HFF-Myc (cell line): ENCODE measurements around the gene JAML.

ENCODE experiments used
- DNase-seq: peaks from one replicate; pipeline ENCODE4 v3.0.0-alpha.2; 2011; ENCODE audit warnings: low read depth; ENCODE audit errors: extremely low read depth
- H3K4me3 ChIP-seq: replicated peaks from 2 replicates; pipeline ENCODE4 v1.5.1; 2011; ENCODE audit warnings: low read depth, mild to moderate bottlenecking, control low read depth, low read length
- TF ChIP-seq, protein P1 (sequence below): IDR thresholded peaks from 2 replicates; pipeline ENCODE4 v1.5.1; 2012; ENCODE audit warnings: mild to moderate bottlenecking, low read depth, low read length, control low read depth; ENCODE audit errors: missing control alignments

The JAML gene

DNA sequence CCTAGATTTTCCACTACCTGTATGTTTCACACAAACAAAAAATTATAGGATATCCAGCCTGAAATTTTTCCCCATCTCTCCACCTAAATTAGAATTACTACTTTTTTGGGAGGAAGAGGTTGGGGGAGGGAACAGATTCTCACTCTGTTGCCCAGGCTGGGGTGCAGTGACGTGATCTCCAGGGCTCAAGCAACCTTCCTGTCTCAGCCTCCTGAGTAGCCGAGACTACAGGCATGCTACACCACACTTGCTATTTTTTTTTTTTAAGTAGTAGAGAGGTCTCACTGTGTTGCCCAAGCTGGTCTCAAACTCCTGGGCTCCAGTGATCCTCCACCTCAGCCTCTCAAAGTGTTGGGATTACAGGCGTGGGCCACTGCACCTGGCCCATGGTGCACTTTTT, 9.5 kb downstream of the JAML start:
- TF ChIP-seq, protein P1, sequence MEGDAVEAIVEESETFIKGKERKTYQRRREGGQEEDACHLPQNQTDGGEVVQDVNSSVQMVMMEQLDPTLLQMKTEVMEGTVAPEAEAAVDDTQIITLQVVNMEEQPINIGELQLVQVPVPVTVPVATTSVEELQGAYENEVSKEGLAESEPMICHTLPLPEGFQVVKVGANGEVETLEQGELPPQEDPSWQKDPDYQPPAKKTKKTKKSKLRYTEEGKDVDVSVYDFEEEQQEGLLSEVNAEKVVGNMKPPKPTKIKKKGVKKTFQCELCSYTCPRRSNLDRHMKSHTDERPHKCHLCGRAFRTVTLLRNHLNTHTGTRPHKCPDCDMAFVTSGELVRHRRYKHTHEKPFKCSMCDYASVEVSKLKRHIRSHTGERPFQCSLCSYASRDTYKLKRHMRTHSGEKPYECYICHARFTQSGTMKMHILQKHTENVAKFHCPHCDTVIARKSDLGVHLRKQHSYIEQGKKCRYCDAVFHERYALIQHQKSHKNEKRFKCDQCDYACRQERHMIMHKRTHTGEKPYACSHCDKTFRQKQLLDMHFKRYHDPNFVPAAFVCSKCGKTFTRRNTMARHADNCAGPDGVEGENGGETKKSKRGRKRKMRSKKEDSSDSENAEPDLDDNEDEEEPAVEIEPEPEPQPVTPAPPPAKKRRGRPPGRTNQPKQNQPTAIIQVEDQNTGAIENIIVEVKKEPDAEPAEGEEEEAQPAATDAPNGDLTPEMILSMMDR = no peak
- H3K4me3 ChIP-seq = no peak overlapping the region
- DNase-seq = no peak

DNA sequence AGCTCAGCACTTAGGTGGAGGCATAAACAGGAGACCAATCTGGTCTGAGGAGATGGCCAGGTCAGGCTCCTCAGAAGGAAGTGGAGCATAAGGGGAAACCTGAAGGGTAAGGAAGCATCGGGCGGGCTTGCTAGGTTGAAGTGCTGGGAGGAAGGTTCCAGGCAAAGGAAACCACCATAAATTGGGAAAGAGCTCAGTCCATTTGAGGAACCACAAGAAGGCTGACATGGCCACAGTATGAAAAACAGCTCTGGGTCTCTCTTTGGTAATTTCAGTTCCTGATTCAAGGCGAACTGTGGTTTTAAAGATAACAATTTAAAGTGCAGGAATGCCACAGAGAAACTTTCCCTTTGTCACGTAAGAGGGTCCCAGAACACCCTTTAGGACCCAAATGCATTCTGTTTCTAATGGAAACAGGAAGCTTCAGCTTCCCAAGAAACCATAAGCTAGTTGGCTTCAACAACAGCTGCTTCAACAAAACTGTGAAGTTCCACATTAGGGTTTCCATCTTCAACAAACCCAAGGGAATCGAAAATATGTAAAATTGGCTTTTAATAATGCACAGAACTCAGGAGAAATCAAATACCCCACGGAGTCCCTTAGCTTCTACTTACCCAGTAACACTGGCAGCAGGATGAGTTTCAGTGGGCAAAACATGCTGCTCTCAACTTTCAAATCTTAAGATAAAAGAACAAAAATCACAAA, 10.4 kb downstream of the JAML start:
- no peak for DNase-seq
- TF ChIP-seq, protein P1 = no peak
- no peak overlapping the region for H3K4me3 ChIP-seq

DNA sequence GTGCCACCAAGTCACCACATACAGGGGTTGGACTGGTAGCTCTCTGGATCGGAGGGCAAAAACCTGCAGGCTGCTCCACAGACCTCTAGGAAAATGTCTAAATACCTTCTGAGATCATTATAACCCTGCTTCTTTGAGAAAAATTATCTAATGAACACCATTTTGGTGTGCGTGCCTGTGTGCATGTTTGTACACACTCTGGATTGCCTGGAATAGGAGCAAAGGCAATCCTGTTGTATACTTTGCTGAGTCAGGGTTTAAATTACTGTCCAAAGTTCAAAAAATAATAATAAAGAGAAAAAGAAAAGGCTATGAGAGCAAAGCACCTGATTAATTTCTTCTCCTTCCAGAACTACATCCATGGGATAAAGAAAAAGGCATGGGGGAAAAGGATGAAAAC, 11.0 kb downstream of the JAML start:
- no peak for DNase-seq
- TF ChIP-seq, protein P1 = no peak
- H3K4me3 ChIP-seq = no peak overlapping the region

DNA sequence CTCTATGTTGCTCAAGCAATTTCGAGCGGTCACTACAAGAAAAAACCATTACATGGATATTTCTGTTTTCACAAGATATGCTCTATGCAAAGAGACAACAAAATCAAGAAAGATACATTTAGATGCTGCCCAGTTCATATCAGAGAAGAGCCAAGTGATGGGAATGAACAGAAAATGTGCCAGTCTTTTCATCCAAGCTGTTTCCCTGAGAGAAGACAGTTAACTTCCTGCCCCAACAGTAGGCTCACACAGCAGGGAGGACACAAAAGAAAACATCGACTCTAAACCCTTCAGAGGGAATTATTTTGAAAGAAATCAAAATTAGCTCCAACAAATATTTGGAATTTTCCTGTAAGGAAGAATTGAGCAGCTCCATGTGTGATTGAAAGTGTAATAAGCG, 11.6 kb downstream of the JAML start:
- no peak for DNase-seq

DNA sequence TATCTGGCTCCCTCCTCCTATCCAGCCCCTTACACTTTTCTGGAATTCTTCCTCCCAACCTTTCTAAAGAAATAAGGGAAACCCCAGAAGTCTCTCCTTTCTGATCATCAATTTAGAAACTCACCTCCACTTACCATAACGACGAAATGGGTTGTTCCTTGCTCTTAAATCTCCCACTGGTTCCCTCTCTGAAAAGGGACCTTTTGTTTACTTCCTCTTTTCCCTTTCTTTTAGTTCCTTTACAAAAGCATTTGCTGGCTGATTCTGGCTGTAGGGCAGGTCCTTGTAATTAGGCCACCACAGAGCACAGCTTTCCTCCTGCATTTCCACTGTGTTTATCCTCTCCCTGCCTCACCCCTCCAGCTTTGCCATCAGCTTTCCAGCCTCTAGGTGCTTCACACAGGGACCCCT, 12.0 kb downstream of the JAML start:
- DNase-seq = no peak
- TF ChIP-seq, protein P1 = no peak
- no peak overlapping the region for H3K4me3 ChIP-seq

More for the DNA sequence above, 11.6 kb downstream of the JAML start:
- TF ChIP-seq, protein P1 = no peak
- no peak overlapping the region for H3K4me3 ChIP-seq

DNA sequence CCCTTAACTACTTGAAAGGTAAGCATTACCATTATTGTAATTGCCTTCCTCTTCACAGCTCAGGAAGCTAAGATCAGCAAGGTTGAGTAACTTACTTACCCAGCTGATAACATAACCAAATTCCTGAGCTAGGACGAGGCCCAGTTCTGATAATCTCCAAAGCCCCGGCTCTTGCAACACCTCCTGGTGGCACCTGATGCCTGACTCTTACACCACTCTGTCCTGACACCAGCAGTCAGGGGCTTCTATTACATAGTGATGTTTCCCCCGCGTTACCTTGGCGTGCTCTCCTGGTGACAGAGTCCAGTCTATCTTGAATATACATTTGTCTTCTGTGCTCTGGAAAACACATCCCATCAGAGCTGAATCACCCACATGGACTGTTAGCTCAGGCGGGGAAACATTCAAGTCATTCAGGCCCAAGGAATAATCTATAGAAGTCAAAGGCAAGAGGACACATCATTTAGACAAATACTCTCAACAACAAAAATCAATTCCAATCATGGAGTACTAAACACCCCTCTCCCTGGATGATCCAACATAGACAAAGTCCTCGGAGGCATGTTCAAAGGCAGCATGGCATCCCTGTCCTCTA, 12.6 kb downstream of the JAML start:
- H3K4me3 ChIP-seq = no peak overlapping the region
- no peak for DNase-seq
- TF ChIP-seq, protein P1 = no peak
